H1 (cell line): ENCODE results near the gene LDHB. TPM values are rescaled to one million over a fixed set of nuclear protein-coding genes. Genes with fewer than 3 reads are reported as not detected.

ENCODE experiments used
- CTCF ChIA-PET: fragments of 300-600 bp; sonication (Branson Sonifier 250); formaldehyde crosslinking; loops from one replicate; lab custom pipeline; 2021; ENCODE audit not compliant: partially characterized antibody; lab: Charles Lee
- POLR2A ChIA-PET: fragments of 300-600 bp; sonication (Branson Sonifier 250); formaldehyde crosslinking; loops from one replicate; lab custom pipeline; 2021; ENCODE audit warnings: inconsistent platforms; ENCODE audit not compliant: partially characterized antibody; lab: Charles Lee
- DNase-seq, 2 experiments: peaks; one replicate each; pipeline versions ENCODE4 v3.0.0 to v3.0.0-alpha.2; 2010 to 2022; ENCODE audit warnings: low spot score in 2 of 2, low read depth in 1 of 2, mixed read lengths in 1 of 2
- FAIRE-seq: peaks from 2 replicates; lab custom pipeline; 2011; peaks lifted over from hg19 to GRCh38; lab: Jason Lieb, UNC
- H2AFZ ChIP-seq: 2 replicates; pipeline ENCODE4 v1.8.1; 2012; ENCODE audit warnings: low read length, inconsistent platforms
- H2AK5ac ChIP-seq: 2 replicates; pipeline ENCODE4 v1.6.1; 2013; ENCODE audit warnings: low read depth, low read length
- H2BK120ac ChIP-seq: replicated peaks from 2 replicates; pipeline ENCODE3; 2013; ENCODE audit warnings: low read depth, low read length, inconsistent platforms
- H2BK12ac ChIP-seq: 2 replicates; pipeline ENCODE4 v1.6.1; 2013; ENCODE audit warnings: low read depth, low read length
- H2BK15ac ChIP-seq: 2 replicates; pipeline ENCODE4 v1.6.1; 2013; ENCODE audit warnings: low read length
- H2BK20ac ChIP-seq: 2 replicates; pipeline ENCODE4 v1.6.1; 2013; ENCODE audit warnings: low read length
- H2BK5ac ChIP-seq: 2 replicates; pipeline ENCODE4 v1.6.1; 2013; ENCODE audit warnings: low read depth, low read length
- H3K14ac ChIP-seq: 2 replicates; pipeline ENCODE4 v1.6.1; 2013; ENCODE audit warnings: inconsistent platforms; ENCODE audit not compliant: insufficient read length
- H3K18ac ChIP-seq: 2 replicates; pipeline ENCODE4 v1.6.1; 2013; ENCODE audit warnings: low read length; ENCODE audit errors: extremely low read depth
- H3K23ac ChIP-seq: 2 replicates; pipeline ENCODE4 v1.6.1; 2013; ENCODE audit warnings: inconsistent platforms; ENCODE audit not compliant: insufficient read length
- H3K23me2 ChIP-seq: 2 replicates; pipeline ENCODE4 v1.6.1; 2013; ENCODE audit warnings: low read depth, low read length
- H3K27ac ChIP-seq: 2 replicates; pipeline ENCODE4 v1.6.1; 2011; ENCODE audit warnings: low read depth, low read length, inconsistent platforms
- H3K27me3 ChIP-seq, 4 experiments: replicated peaks in 1 of 4; 1 replicate in 1 of 4; 2 replicates in 3 of 4; pipeline versions ENCODE4 v1.6.1 to v1.8.1; 2011 to 2013; ENCODE audit warnings: low read length in 3 of 4, mild to moderate bottlenecking in 3 of 4, inconsistent platforms in 2 of 4, mixed read lengths in 2 of 4, moderate library complexity in 1 of 4; ENCODE audit not compliant: control insufficient read depth in 3 of 4, insufficient read depth in 3 of 4; ENCODE audit errors: extremely low read depth in 1 of 4
- H3K36me3 ChIP-seq, 4 experiments: 2 replicates each; pipeline versions ENCODE4 v1.6.1 to v1.8.1; 2011 to 2013; ENCODE audit warnings: mild to moderate bottlenecking in 4 of 4, low read length in 3 of 4, moderate library complexity in 2 of 4, control low read depth in 1 of 4, inconsistent platforms in 1 of 4; ENCODE audit not compliant: insufficient read depth in 4 of 4, control insufficient read depth in 2 of 4
- H3K4ac ChIP-seq: replicated peaks from 2 replicates; pipeline ENCODE3; 2013; ENCODE audit warnings: low read length, low read depth, mixed read lengths, inconsistent platforms; ENCODE audit not compliant: insufficient read length
- H3K4me1 ChIP-seq, 4 experiments: replicated peaks in 1 of 4; 1 replicate in 1 of 4; 2 replicates in 3 of 4; pipeline versions ENCODE4 v1.6.1 to v1.8.1; 2011 to 2013; ENCODE audit warnings: low read length in 3 of 4, inconsistent platforms in 2 of 4, mixed read lengths in 1 of 4; ENCODE audit not compliant: insufficient read depth in 4 of 4, control insufficient read depth in 3 of 4
- H3K4me2 ChIP-seq, 2 experiments: 2 replicates each; pipeline versions ENCODE4 v1.6.1 to v1.8.1; 2011 to 2013; ENCODE audit warnings: low read depth in 2 of 2, low read length in 2 of 2, control low read depth in 1 of 2, inconsistent platforms in 1 of 2, mild to moderate bottlenecking in 1 of 2; ENCODE audit not compliant: insufficient read depth in 1 of 2
- H3K4me3 ChIP-seq, 4 experiments: fragments of 200-600, 300-600 bp in 1 of 4; sonication (generic), shearing (Covaris generic), sonication (Bioruptor Twin) in 1 of 4; 2 replicates each; pipeline versions ENCODE4 v1.5.1 to v1.8.1; 2011 to 2016; ENCODE audit warnings: low read length in 4 of 4, low read depth in 3 of 4, control low read depth in 2 of 4, inconsistent platforms in 2 of 4, mild to moderate bottlenecking in 2 of 4, mixed read lengths in 1 of 4, moderate library complexity in 1 of 4; ENCODE audit not compliant: insufficient read depth in 2 of 4; ENCODE audit errors: extremely low read depth in 1 of 4
- H3K56ac ChIP-seq: replicated peaks from 2 replicates; pipeline ENCODE3; 2013; ENCODE audit warnings: low read depth, mild to moderate bottlenecking, mixed read lengths, low read length, inconsistent platforms; ENCODE audit not compliant: insufficient read length
- H3K79me1 ChIP-seq: 2 replicates; pipeline ENCODE4 v1.6.1; 2013; ENCODE audit warnings: low read depth, low read length, control low read depth
- H3K79me2 ChIP-seq, 2 experiments: 2 replicates each; pipeline versions ENCODE4 v1.6.1 to v1.8.1; 2012 to 2013; ENCODE audit warnings: low read length in 2 of 2, mild to moderate bottlenecking in 2 of 2, inconsistent platforms in 1 of 2; ENCODE audit not compliant: insufficient read depth in 2 of 2, control insufficient read depth in 1 of 2
- H3K9ac ChIP-seq, 4 experiments: replicated peaks in 1 of 4; 1 replicate in 1 of 4; 2 replicates in 3 of 4; pipeline versions ENCODE4 v1.6.1 to v1.8.1; 2011 to 2013; ENCODE audit warnings: low read depth in 3 of 4, low read length in 3 of 4, control low read depth in 2 of 4, mild to moderate bottlenecking in 2 of 4, moderate library complexity in 2 of 4, inconsistent platforms in 1 of 4; ENCODE audit errors: extremely low read depth in 1 of 4
- H3K9me3 ChIP-seq, 2 experiments: 2 replicates each; pipeline versions ENCODE4 v1.6.1 to v1.8.1; 2012 to 2013; ENCODE audit warnings: mild to moderate bottlenecking in 2 of 2, moderate library complexity in 2 of 2, control low read depth in 1 of 2, inconsistent platforms in 1 of 2, low read depth in 1 of 2, low read length in 1 of 2, mixed read lengths in 1 of 2; ENCODE audit not compliant: insufficient read depth in 2 of 2
- H4K20me1 ChIP-seq, 2 experiments: replicated peaks in 1 of 2; 2 replicates each; pipeline versions ENCODE3 to v1.8.1; 2011 to 2013; ENCODE audit warnings: inconsistent platforms in 2 of 2, low read length in 2 of 2, mild to moderate bottlenecking in 1 of 2; ENCODE audit not compliant: insufficient read depth in 2 of 2, control insufficient read depth in 1 of 2
- H4K5ac ChIP-seq: 2 replicates; pipeline ENCODE4 v1.6.1; 2013; ENCODE audit warnings: low read length, low read depth, mixed read lengths, inconsistent platforms; ENCODE audit not compliant: insufficient read length
- H4K8ac ChIP-seq: 2 replicates; pipeline ENCODE4 v1.8.0; 2013; ENCODE audit warnings: mild to moderate bottlenecking, moderate library complexity, low read length, inconsistent platforms; ENCODE audit not compliant: insufficient read depth; ENCODE audit errors: extremely low read depth
- H4K91ac ChIP-seq: replicated peaks from 2 replicates; pipeline ENCODE3; 2013; ENCODE audit warnings: low read length, mixed read lengths, inconsistent platforms; ENCODE audit not compliant: insufficient read length
- BACH1 ChIP-seq: IDR thresholded peaks from 2 replicates; pipeline ENCODE4 v1.6.1; 2012; ENCODE audit warnings: low read length, improper control_type of control experiment
- E2F6 ChIP-seq: IDR thresholded peaks from 2 replicates; pipeline ENCODE4 v1.6.1; 2012; ENCODE audit warnings: inconsistent platforms
- MAFK ChIP-seq: IDR thresholded peaks from 2 replicates; pipeline ENCODE4 v1.6.1; 2012; ENCODE audit warnings: low read depth, mild to moderate bottlenecking, improper control_type of control experiment, low read length
- NRF1 ChIP-seq: IDR thresholded peaks from 2 replicates; pipeline ENCODE4 v1.6.1; 2011; ENCODE audit warnings: mild to moderate bottlenecking, low read depth, low read length, improper control_type of control experiment
- POU5F1 ChIP-seq: IDR thresholded peaks from 2 replicates; pipeline ENCODE4 v1.6.1; 2011; ENCODE audit warnings: low read depth, mild to moderate bottlenecking, low read length, moderate library complexity
- RAD21 ChIP-seq, 2 experiments: IDR thresholded peaks in 1 of 2; conservative IDR thresholded peaks in 1 of 2; 2 replicates each; pipeline ENCODE4 v1.6.1; 2011; ENCODE audit warnings: low read depth in 2 of 2, low read length in 2 of 2, improper control_type of control experiment in 1 of 2, inconsistent platforms in 1 of 2, mild to moderate bottlenecking in 1 of 2, moderate library complexity in 1 of 2
- RNF2 ChIP-seq: fragments of 200-900, 300-1000 bp; sonication (generic); IDR thresholded peaks from 2 replicates; pipeline ENCODE4 v1.7.1; 2016; ENCODE audit warnings: borderline replicate concordance, low read depth, mild to moderate bottlenecking, antibody characterized with exemption, low read length; ENCODE audit not compliant: poor library complexity, severe bottlenecking; ENCODE audit errors: missing control alignments
- SUZ12 ChIP-seq: fragments of 200-600 bp; sonication (generic); IDR thresholded peaks from 2 replicates; pipeline ENCODE4 v1.6.1; 2012; ENCODE audit warnings: mild to moderate bottlenecking, inconsistent platforms, low read length, moderate library complexity, mixed read lengths
- TAF1 ChIP-seq: IDR thresholded peaks from 2 replicates; pipeline ENCODE4 v1.6.1; 2011; ENCODE audit warnings: mild to moderate bottlenecking, low read depth, low read length
- TCF12 ChIP-seq: IDR thresholded peaks from 2 replicates; pipeline ENCODE4 v1.6.1; 2011; ENCODE audit warnings: low read depth, mild to moderate bottlenecking, low read length
- TEAD4 ChIP-seq: IDR thresholded peaks from 2 replicates; pipeline ENCODE4 v1.6.1; 2012; ENCODE audit warnings: low read depth, low read length, inconsistent platforms, mixed read lengths
- YY1 ChIP-seq: IDR thresholded peaks from 2 replicates; pipeline ENCODE4 v1.6.1; 2011; ENCODE audit warnings: low read depth, mild to moderate bottlenecking, low read length
- WGBS, 2 experiments: shearing (Covaris generic) in 1 of 2; methylation state at CpG; one replicate each; pipeline versions ENCODE4 v1.1.6 to v1.1.7; 2013 to 2015; ENCODE audit warnings: low lambda C conversion rate in 2 of 2, mixed read lengths in 2 of 2, inconsistent platforms in 1 of 2, low coverage in 1 of 2, missing lambda C conversion rate in 1 of 2; ENCODE audit not compliant: insufficient replicate concordance in 2 of 2, insufficient coverage in 1 of 2, insufficient read length in 1 of 2; ENCODE audit errors: extremely low coverage in 1 of 2, missing lambda C conversion rate in 1 of 2; 5-methylcytosine and 5-hydroxymethylcytosine counted together
- polyA plus RNA-seq, 7 experiments: library from polyadenylated mRNA; depleted of rRNA in 3 of 7; stranded (reverse) in 5 of 7; unstranded in 2 of 7; fragments of >200 nt in 5 of 7; fragments of 200-250 nt in 2 of 7; gene quantifications; 1 replicate in 5 of 7; 2 replicates in 1 of 7; 4 replicates in 1 of 7; pipeline versions ENCODE4 v1.2.1 to v1.2.3, GENCODE V29; 2011 to 2013; ENCODE audit warnings: missing spikeins in 2 of 7, mixed read lengths in 2 of 7
- total RNA-seq: library from RNA; stranded (reverse); fragmentation: NEBNext Ultra II Directional; extraction: Animal tissue kit (Norgen Biotek cat#: 25700); gene quantifications from 2 replicates; pipeline ENCODE4 v1.2.1, GENCODE V29; 2021

Gene LDHB
- total and polyA plus RNA-seq, 2 of the 8 experiments (the other 6 are each of a cell fraction or from before 2014, with no cell fraction given), result 1,177 to 1,781 TPM

- Histone ChIP-seq H3K4me3 (no peak overlapping the region), H3K9ac (no peak overlapping the region), H2AK5ac (no peak overlapping the region), H4K5ac (no peak overlapping the region), H3K36me3 (no peaks in the 10 kb centered on the region), H2BK20ac (no peak overlapping the region), H2BK5ac (no peak overlapping the region), H3K23ac (no peak overlapping the region), H3K79me2 (peaks cover 2 to 3% of the 10 kb centered on the region in 2 experiments; a peak in 3 of 4 replicates), H3K9me3 (peaks cover 0 to 7% of the 10 kb centered on the region in 2 experiments; a peak in 1 of 4 replicates), H2AFZ (no peak overlapping the region), H3K4ac (no peak overlapping the region), H3K23me2 (no peaks in the 10 kb centered on the region), H3K79me1 (no peaks in the 10 kb centered on the region; the same call in 1 of the 2 replicates), H4K8ac (no peak overlapping the region), H3K56ac (no peak overlapping the region), H3K18ac (no peak overlapping the region), H3K14ac (no peak overlapping the region), H4K91ac (no peak overlapping the region), H2BK12ac (no peak overlapping the region), H2BK120ac (no peak overlapping the region), H2BK15ac (no peak overlapping the region), H4K20me1 (no peaks in the 10 kb centered on the region), H3K4me1 (no peaks in the 10 kb centered on the region), H3K27ac (no peak overlapping the region), H3K27me3 (no peaks in the 10 kb centered on the region), H3K4me2 (no peak overlapping the region)
- FAIRE-seq (no peak), DNase-seq (no peak)
- ChIA-PET CTCF (interaction anchor here (0.7 to 1.8 kb wide), 5 partner anchors 11 to 32 kb away, joined by 3 to 5 read pairs (median 4); no protein-coding TSS in a partner anchor), POLR2A (interaction anchor here (1.0 to 4.0 kb wide), 4 partner anchors 10 to 31 kb away, joined by 3 to 18 read pairs (median 8); no protein-coding TSS in a partner anchor)
- WGBS, 2 experiments, result 95% methylated on average over 27 of the region's 27 CpGs; no CpG with 5 or more reads in 1 of the 2 experiments
- no peak for TF ChIP-seq BACH1
- no peak for TF ChIP-seq POU5F1
- TF ChIP-seq RAD21 (IDR thresholded peaks at IDR 0.05 in 1 of 2, conservative IDR thresholded peaks at IDR 0.05 in 1 of 2; ENCODE audit: low read depth in 2 of 2, low read length in 2 of 2), result no peak
- no peak for TF ChIP-seq SUZ12
- no peak for TF ChIP-seq TEAD4
- TF ChIP-seq TCF12, result no peak
- no peak for TF ChIP-seq YY1
- TF ChIP-seq NRF1, result no peak
- TF ChIP-seq RNF2, result no peak
- no peak for TF ChIP-seq MAFK
- no peak for TF ChIP-seq E2F6
- TF ChIP-seq TAF1, result no peak
Measured at GRCh38 chr12:21662122-21662792, 4.6 kb upstream of the LDHB start.
